ENCODE data around the gene FBXO15. TPM values are rescaled to one million over a fixed set of nuclear protein-coding genes. Genes with fewer than 3 reads are reported as not detected.

FBXO15 gene
- total and polyA plus RNA-seq, 2 of the 8 experiments (the other 6 are each of a cell fraction or from before 2014, with no cell fraction given), result 0.84 to 0.85 TPM

DNA sequence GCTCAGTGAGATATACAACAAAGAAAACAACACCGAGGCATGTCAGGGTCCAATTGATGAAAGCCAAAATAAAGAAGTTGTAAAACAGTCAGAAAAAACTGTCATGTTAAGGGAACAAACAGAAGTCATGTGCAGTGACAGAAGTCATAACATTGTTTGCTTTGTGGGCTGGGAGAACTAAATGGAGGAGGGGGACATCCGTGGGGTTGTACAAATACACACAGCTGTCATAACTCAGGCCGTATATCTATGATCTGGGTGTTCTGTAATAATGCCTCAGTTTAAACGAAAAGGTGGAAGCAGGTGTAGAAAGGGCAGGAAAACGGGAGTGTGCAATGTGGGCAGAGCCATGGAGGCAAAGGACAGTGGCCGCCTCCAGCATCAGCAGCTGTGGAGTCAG lies 28.0 kb upstream of the FBXO15 start:
- no peaks in the 10 kb centered on the region for H3K4me1 ChIP-seq (replicated peaks in 1 of 4; ENCODE audit: control insufficient read depth in 3 of 4, insufficient read depth in 4 of 4, low read length in 3 of 4)
- no peak overlapping the region for H4K8ac ChIP-seq (ENCODE audit: extremely low read depth, insufficient read depth, low read length)
- H3K9me3 ChIP-seq (ENCODE audit: insufficient read depth in 2 of 2, low read depth in 1 of 2, low read length in 1 of 2), result no peaks in the 10 kb centered on the region
- H2BK12ac ChIP-seq (ENCODE audit: low read depth, low read length), result no peak overlapping the region
- no peaks in the 10 kb centered on the region for H3K27me3 ChIP-seq (replicated peaks in 1 of 4; ENCODE audit: control insufficient read depth in 3 of 4, extremely low read depth in 1 of 4, insufficient read depth in 3 of 4, low read length in 3 of 4)
- POLR2A ChIA-PET (ENCODE audit: partially characterized antibody), result no interaction called here
- H2BK20ac ChIP-seq (ENCODE audit: low read length), result no peak overlapping the region
- no peak overlapping the region for H3K27ac ChIP-seq (ENCODE audit: low read depth, low read length)
- H4K20me1 ChIP-seq (replicated peaks in 1 of 2; ENCODE audit: control insufficient read depth in 1 of 2, insufficient read depth in 2 of 2, low read length in 2 of 2), result no peaks in the 10 kb centered on the region
- H3K18ac ChIP-seq (ENCODE audit: extremely low read depth, low read length), result no peak overlapping the region
- H3K36me3 ChIP-seq (ENCODE audit: control insufficient read depth in 2 of 4, insufficient read depth in 4 of 4, low read length in 3 of 4), result no peaks in the 10 kb centered on the region
- H2AK5ac ChIP-seq (ENCODE audit: low read depth, low read length), result no peak overlapping the region
- no peak overlapping the region for H2BK15ac ChIP-seq (ENCODE audit: low read length)
- no peak overlapping the region for H4K5ac ChIP-seq (ENCODE audit: insufficient read length, low read depth, low read length)
- no peak overlapping the region for H2BK5ac ChIP-seq (ENCODE audit: low read depth, low read length)
- no peak overlapping the region for H3K14ac ChIP-seq (ENCODE audit: insufficient read length)
- H3K56ac ChIP-seq (replicated peaks; ENCODE audit: insufficient read length, low read depth, low read length), result no peak overlapping the region
- H3K4me2 ChIP-seq (ENCODE audit: insufficient read depth in 1 of 2, low read depth in 2 of 2, low read length in 2 of 2), result no peak overlapping the region
- no peaks in the 10 kb centered on the region for H3K79me1 ChIP-seq (ENCODE audit: low read depth, low read length)
- H3K4me3 ChIP-seq (ENCODE audit: extremely low read depth in 1 of 4, insufficient read depth in 2 of 4, low read depth in 3 of 4, low read length in 4 of 4), result no peak overlapping the region
- H3K23me2 ChIP-seq (ENCODE audit: low read depth, low read length), result no peaks in the 10 kb centered on the region
- CTCF ChIA-PET (ENCODE audit: partially characterized antibody), result interaction anchor here (0.8 to 2.5 kb wide), 6 partner anchors 9 to 318 kb away, joined by 3 to 8 read pairs (median 4); no protein-coding TSS in a partner anchor
- no peak overlapping the region for H4K91ac ChIP-seq (replicated peaks; ENCODE audit: insufficient read length, low read length)
- FAIRE-seq (no peak), DNase-seq (ENCODE audit: low read depth in 1 of 2, low spot score in 2 of 2) (no peak)
- H3K79me2 ChIP-seq (ENCODE audit: control insufficient read depth in 1 of 2, insufficient read depth in 2 of 2, low read length in 2 of 2), result no peaks in the 10 kb centered on the region
- H3K23ac ChIP-seq (ENCODE audit: insufficient read length), result no peak overlapping the region
- no peak overlapping the region for H2BK120ac ChIP-seq (replicated peaks; ENCODE audit: low read depth, low read length)
- H3K9ac ChIP-seq (replicated peaks in 1 of 4; ENCODE audit: extremely low read depth in 1 of 4, low read depth in 3 of 4, low read length in 3 of 4), result no peak overlapping the region
- WGBS, 2 experiments (ENCODE audit: extremely low coverage in 1 of 2, insufficient coverage in 1 of 2, insufficient read length in 1 of 2, insufficient replicate concordance in 2 of 2, low coverage in 1 of 2, low lambda C conversion rate in 2 of 2, missing lambda C conversion rate in 1 of 2), result 93% methylated on average over 6 of the region's 6 CpGs; no CpG with 5 or more reads in 1 of the 2 experiments
- no peak overlapping the region for H2AFZ ChIP-seq (ENCODE audit: low read length)
- H3K4ac ChIP-seq (replicated peaks; ENCODE audit: insufficient read length, low read depth, low read length), result no peak overlapping the region
- TF ChIP-seq KDM4A (IDR thresholded peaks at IDR 0.05; ENCODE audit: low read depth, low read length, severe bottlenecking), result no peak
- TF ChIP-seq, protein P1, sequence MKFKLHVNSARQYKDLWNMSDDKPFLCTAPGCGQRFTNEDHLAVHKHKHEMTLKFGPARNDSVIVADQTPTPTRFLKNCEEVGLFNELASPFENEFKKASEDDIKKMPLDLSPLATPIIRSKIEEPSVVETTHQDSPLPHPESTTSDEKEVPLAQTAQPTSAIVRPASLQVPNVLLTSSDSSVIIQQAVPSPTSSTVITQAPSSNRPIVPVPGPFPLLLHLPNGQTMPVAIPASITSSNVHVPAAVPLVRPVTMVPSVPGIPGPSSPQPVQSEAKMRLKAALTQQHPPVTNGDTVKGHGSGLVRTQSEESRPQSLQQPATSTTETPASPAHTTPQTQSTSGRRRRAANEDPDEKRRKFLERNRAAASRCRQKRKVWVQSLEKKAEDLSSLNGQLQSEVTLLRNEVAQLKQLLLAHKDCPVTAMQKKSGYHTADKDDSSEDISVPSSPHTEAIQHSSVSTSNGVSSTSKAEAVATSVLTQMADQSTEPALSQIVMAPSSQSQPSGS (IDR thresholded peaks at IDR 0.05; ENCODE audit: low read length), result no peak
- TF ChIP-seq, protein P2, sequence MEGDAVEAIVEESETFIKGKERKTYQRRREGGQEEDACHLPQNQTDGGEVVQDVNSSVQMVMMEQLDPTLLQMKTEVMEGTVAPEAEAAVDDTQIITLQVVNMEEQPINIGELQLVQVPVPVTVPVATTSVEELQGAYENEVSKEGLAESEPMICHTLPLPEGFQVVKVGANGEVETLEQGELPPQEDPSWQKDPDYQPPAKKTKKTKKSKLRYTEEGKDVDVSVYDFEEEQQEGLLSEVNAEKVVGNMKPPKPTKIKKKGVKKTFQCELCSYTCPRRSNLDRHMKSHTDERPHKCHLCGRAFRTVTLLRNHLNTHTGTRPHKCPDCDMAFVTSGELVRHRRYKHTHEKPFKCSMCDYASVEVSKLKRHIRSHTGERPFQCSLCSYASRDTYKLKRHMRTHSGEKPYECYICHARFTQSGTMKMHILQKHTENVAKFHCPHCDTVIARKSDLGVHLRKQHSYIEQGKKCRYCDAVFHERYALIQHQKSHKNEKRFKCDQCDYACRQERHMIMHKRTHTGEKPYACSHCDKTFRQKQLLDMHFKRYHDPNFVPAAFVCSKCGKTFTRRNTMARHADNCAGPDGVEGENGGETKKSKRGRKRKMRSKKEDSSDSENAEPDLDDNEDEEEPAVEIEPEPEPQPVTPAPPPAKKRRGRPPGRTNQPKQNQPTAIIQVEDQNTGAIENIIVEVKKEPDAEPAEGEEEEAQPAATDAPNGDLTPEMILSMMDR (IDR thresholded peaks at IDR 0.05; ENCODE audit: control extremely low read depth in 1 of 3, insufficient read depth in 1 of 3, low read depth in 1 of 3, low read length in 3 of 3), result no peak
- no peak for TF ChIP-seq ZNF274 (IDR thresholded peaks at IDR 0.05; ENCODE audit: borderline replicate concordance, extremely low read depth, low read length)
- no peak for TF ChIP-seq EZH2 (IDR thresholded peaks at IDR 0.05; ENCODE audit: low read depth, low read length, severe bottlenecking)
- TF ChIP-seq CHD1 (IDR thresholded peaks at IDR 0.05; ENCODE audit: low read depth, low read length), result no peak
- no peak for TF ChIP-seq KDM1A (IDR thresholded peaks at IDR 0.05; ENCODE audit: borderline replicate concordance, low read length)
- no peak for TF ChIP-seq CEBPB (IDR thresholded peaks at IDR 0.05; ENCODE audit: low read depth, low read length)
- no peak for TF ChIP-seq TAF1 (IDR thresholded peaks at IDR 0.05; ENCODE audit: low read depth, low read length)
- no peak for TF ChIP-seq SAP30 (IDR thresholded peaks at IDR 0.05; ENCODE audit: insufficient read depth, insufficient replicate concordance, low read length)
